IMR-90 (cell line): ENCODE measurements around the gene ZBTB3. TPM values are rescaled to one million over a fixed set of nuclear protein-coding genes. Genes with fewer than 3 reads are reported as not detected.

Experiments used
- ATAC-seq: fragments of 200-7000 bp; cut with Tn5 transposase; 2 replicates; pipeline ENCODE4 v1.9.1; 2020; ENCODE audit warnings: low read depth, mild to moderate bottlenecking, moderate library complexity
- BruUV-seq: library from RNA; stranded (reverse); fragments of 400-500 nt; replicated peaks from 2 replicates; lab custom pipeline; 2021; lab: Mats Ljungman, UMichigan
- CTCF ChIA-PET: fragments of 300-600 bp; formaldehyde crosslinking; extraction: SDS; loops from one replicate; lab custom pipeline; 2021; ENCODE audit warnings: antibody characterized with exemption; lab: Yijun Ruan, JAX
- POLR2A ChIA-PET: fragments of 300-600 bp; sonication (Branson Sonifier 250); formaldehyde crosslinking; loops from one replicate; lab custom pipeline; 2022; ENCODE audit warnings: antibody characterized with exemption; ENCODE audit not compliant: unreplicated experiment; lab: Charles Lee
- DNase-seq: peaks from one replicate; pipeline ENCODE4 v3.0.0; 2013
- H2AFZ ChIP-seq: replicated peaks from 2 replicates; pipeline ENCODE3; 2013; ENCODE audit warnings: low read length, mild to moderate bottlenecking; ENCODE audit not compliant: poor library complexity
- H2AK5ac ChIP-seq: 2 replicates; pipeline ENCODE4 v1.6.1; 2013; ENCODE audit warnings: low read depth, low read length, inconsistent platforms
- H2AK9ac ChIP-seq: replicated peaks from 2 replicates; pipeline ENCODE3; 2013; ENCODE audit warnings: mild to moderate bottlenecking, low read depth, low read length, moderate library complexity; ENCODE audit not compliant: poor library complexity
- H2BK120ac ChIP-seq: 2 replicates; pipeline ENCODE4 v1.6.1; 2013; ENCODE audit warnings: low read depth, low read length, inconsistent platforms
- H2BK15ac ChIP-seq: 3 replicates; pipeline ENCODE4 v1.6.1; 2013; ENCODE audit warnings: low read depth, low read length, inconsistent platforms
- H2BK20ac ChIP-seq: 2 replicates; pipeline ENCODE4 v1.6.1; 2013; ENCODE audit warnings: low read depth, mild to moderate bottlenecking, inconsistent platforms, low read length, moderate library complexity
- H2BK5ac ChIP-seq: 2 replicates; pipeline ENCODE4 v1.6.1; 2013; ENCODE audit warnings: mild to moderate bottlenecking, low read depth, low read length, inconsistent platforms; ENCODE audit not compliant: poor library complexity, severe bottlenecking
- H3K14ac ChIP-seq: replicated peaks from 2 replicates; pipeline ENCODE4 v1.6.1; 2013; ENCODE audit warnings: low read depth, low read length, inconsistent platforms
- H3K18ac ChIP-seq: 2 replicates; pipeline ENCODE4 v1.6.1; 2013; ENCODE audit warnings: low read depth, low read length, control low read depth
- H3K23ac ChIP-seq: 2 replicates; pipeline ENCODE4 v1.6.1; 2013; ENCODE audit warnings: low read depth, low read length, inconsistent platforms
- H3K27ac ChIP-seq: 2 replicates; pipeline ENCODE4 v1.5.1; 2013; ENCODE audit warnings: mild to moderate bottlenecking, control low read depth, low read length; ENCODE audit not compliant: insufficient read depth
- H3K27me3 ChIP-seq: 2 replicates; pipeline ENCODE4 v1.6.1; 2013; ENCODE audit warnings: low read length; ENCODE audit not compliant: control insufficient read depth, insufficient read depth
- H3K36me3 ChIP-seq: 2 replicates; pipeline ENCODE4 v1.6.1; 2013; ENCODE audit warnings: low read length, mixed read lengths; ENCODE audit not compliant: control insufficient read depth, insufficient read depth
- H3K4ac ChIP-seq: 2 replicates; pipeline ENCODE4 v1.6.1; 2013; ENCODE audit warnings: low read depth, low read length, inconsistent platforms
- H3K4me1 ChIP-seq: 2 replicates; pipeline ENCODE4 v1.6.1; 2013; ENCODE audit warnings: low read length, mixed read lengths; ENCODE audit not compliant: control insufficient read depth, insufficient read depth
- H3K4me2 ChIP-seq: 2 replicates; pipeline ENCODE4 v1.6.1; 2013; ENCODE audit warnings: low read depth, mild to moderate bottlenecking, control low read depth, low read length, moderate library complexity
- H3K4me3 ChIP-seq: 2 replicates; pipeline ENCODE4 v1.5.1; 2013; ENCODE audit warnings: low read depth, mild to moderate bottlenecking, control low read depth, low read length, moderate library complexity; ENCODE audit not compliant: insufficient read depth
- H3K56ac ChIP-seq: 2 replicates; pipeline ENCODE4 v1.6.1; 2013; ENCODE audit warnings: low read length, inconsistent platforms; ENCODE audit not compliant: insufficient read depth; ENCODE audit errors: extremely low read depth
- H3K79me1 ChIP-seq, 2 experiments: 2 replicates each; pipeline ENCODE4 v1.6.1; 2013; ENCODE audit warnings: low read length in 2 of 2, inconsistent platforms in 1 of 2, low read depth in 1 of 2
- H3K9ac ChIP-seq: 2 replicates; pipeline ENCODE4 v1.6.1; 2013; ENCODE audit warnings: low read depth, low read length, control low read depth
- H3K9me1 ChIP-seq: 2 replicates; pipeline ENCODE4 v1.6.1; 2013; ENCODE audit warnings: low read length, inconsistent platforms; ENCODE audit not compliant: insufficient read depth
- H3K9me3 ChIP-seq: 2 replicates; pipeline ENCODE4 v1.6.1; 2013; ENCODE audit warnings: low read length; ENCODE audit not compliant: control insufficient read depth, insufficient read depth
- H4K20me1 ChIP-seq: 2 replicates; pipeline ENCODE4 v1.6.1; 2013; ENCODE audit warnings: low read length, inconsistent platforms; ENCODE audit not compliant: insufficient read depth
- H4K5ac ChIP-seq: 2 replicates; pipeline ENCODE4 v1.6.1; 2013; ENCODE audit warnings: mild to moderate bottlenecking, low read depth, low read length, control low read depth
- H4K8ac ChIP-seq, 2 experiments: 2 replicates each; pipeline ENCODE4 v1.6.1; 2013; ENCODE audit warnings: low read depth in 2 of 2, low read length in 2 of 2, control low read depth in 1 of 2, inconsistent platforms in 1 of 2
- H4K91ac ChIP-seq: 2 replicates; pipeline ENCODE4 v1.6.1; 2013; ENCODE audit warnings: low read depth, low read length, inconsistent platforms; ENCODE audit not compliant: insufficient read depth
- CEBPB ChIP-seq: IDR thresholded peaks from 2 replicates; pipeline ENCODE4 v1.6.1; 2012; ENCODE audit warnings: low read depth, low read length, improper control_type of control experiment
- CHD1 ChIP-seq: IDR thresholded peaks from 2 replicates; pipeline ENCODE4 v1.6.1; 2012; ENCODE audit warnings: low read depth, low read length, improper control_type of control experiment
- CTCF ChIP-seq: conservative IDR thresholded peaks from 2 replicates; pipeline ENCODE4 v1.5.1; 2012; ENCODE audit warnings: mild to moderate bottlenecking, low read depth, low read length, improper control_type of control experiment
- ELK1 ChIP-seq: fragments of 150-350 bp; IDR thresholded peaks from 2 replicates; pipeline ENCODE4 v1.6.1; 2016; ENCODE audit warnings: low read depth, mild to moderate bottlenecking, low read length, moderate library complexity, borderline replicate concordance
- MAZ ChIP-seq: IDR thresholded peaks from 2 replicates; pipeline ENCODE4 v1.6.1; 2012; ENCODE audit warnings: low read depth, mild to moderate bottlenecking, low read length, improper control_type of control experiment, moderate library complexity, borderline replicate concordance
- MXI1 ChIP-seq: IDR thresholded peaks from 2 replicates; pipeline ENCODE4 v1.6.1; 2012; ENCODE audit warnings: low read depth, mild to moderate bottlenecking, low read length, moderate library complexity, borderline replicate concordance
- POLR2A ChIP-seq: IDR thresholded peaks from 2 replicates; pipeline ENCODE4 v1.6.1; 2012; ENCODE audit warnings: mild to moderate bottlenecking, low read depth, low read length
- RAD21 ChIP-seq: IDR thresholded peaks from 2 replicates; pipeline ENCODE4 v1.6.1; 2012; ENCODE audit warnings: low read length, improper control_type of control experiment
- RCOR1 ChIP-seq: IDR thresholded peaks from 2 replicates; pipeline ENCODE4 v1.6.1; 2012; ENCODE audit warnings: mild to moderate bottlenecking, low read length, improper control_type of control experiment; ENCODE audit not compliant: insufficient replicate concordance
- WGBS, 2 experiments: methylation state at CpG; one replicate each; pipeline versions ENCODE4 v1.1.5 to v1.1.7; 2013; ENCODE audit warnings: missing lambda C conversion rate in 2 of 2; ENCODE audit not compliant: insufficient read length in 1 of 2; ENCODE audit errors: extremely low coverage in 2 of 2; 5-methylcytosine and 5-hydroxymethylcytosine counted together
- dilution Hi-C: fragments of 300-500 bp; cut with HindIII; formaldehyde crosslinking; loops from one replicate; pipeline ENCODE4 v1.14.3; 2018; ENCODE audit warnings: low sequenced_read_pairs; ENCODE audit not compliant: unreplicated experiment
- in situ Hi-C: fragments of 300-500 bp; cut with MboI; formaldehyde crosslinking; loops from 3 replicates; pipeline ENCODE4 v1.14.3; 2019; ENCODE audit warnings: low sequenced_read_pairs, inconsistent platforms, mixed read lengths
- intact Hi-C: fragments of 100-400 bp; cut with micrococcal nuclease; formaldehyde crosslinking; loops from 2 replicates; pipeline ENCODE4 v1.10.0; 2022
- polyA plus RNA-seq, 3 experiments: library from polyadenylated mRNA; depleted of rRNA; stranded (reverse); fragments of >200 nt; gene quantifications; 2 replicates each; pipeline ENCODE4 v1.2.3, GENCODE V29; 2012; ENCODE audit warnings: low replicate concordance in 1 of 3
- total RNA-seq: library from RNA; depleted of rRNA; stranded (reverse); fragments of >200 nt; gene quantifications from 2 replicates; pipeline ENCODE4 v1.2.3, GENCODE V29; 2012

ZBTB3 gene
- total and polyA plus RNA-seq, 2 of the 4 experiments (the other 2 are of a cell fraction) = 3.4 to 8.1 TPM

- Histone ChIP-seq H3K4me1 (peaks cover 12% of the 10 kb centered on the region), H3K4me3 (peak within 1 kb of the TSS; percentile 93), H4K91ac (peak within 1 kb of the TSS; percentile 89), H3K27ac (peak within 1 kb of the TSS; percentile 90), H2AFZ (peak within 1 kb of the TSS; percentile 95), H2AK9ac (peak within 1 kb of the TSS; percentile 88), H3K27me3 (no peaks in the 10 kb centered on the region), H4K8ac (peak within 1 kb of the TSS; percentile 89 to 94), H3K23ac (peak within 1 kb of the TSS; percentile 87), H2BK20ac (no peak within 1 kb of the TSS), H4K20me1 (peaks cover 7% of the 10 kb centered on the region), H3K9ac (peak within 1 kb of the TSS; percentile 89), H2BK120ac (peak within 1 kb of the TSS; percentile 11; the same call in 1 of the 2 replicates), H3K4me2 (peak within 1 kb of the TSS; percentile 88), H3K9me1 (no peaks in the 10 kb centered on the region), H3K36me3 (peaks cover 52% of the 10 kb centered on the region), H2BK5ac (peak within 1 kb of the TSS; percentile 84), H2BK15ac (no peak within 1 kb of the TSS), H2AK5ac (peak within 1 kb of the TSS; percentile 95), H3K14ac (peak within 1 kb of the TSS; percentile 83), H3K9me3 (no peaks in the 10 kb centered on the region), H4K5ac (peak within 1 kb of the TSS; percentile 77), H3K56ac (no peak within 1 kb of the TSS), H3K18ac (peak within 1 kb of the TSS; percentile 36), H3K79me1 (peaks cover 12 to 49% of the 10 kb centered on the region in 2 experiments), H3K4ac (peak within 1 kb of the TSS; percentile 88)
- no peak for TF ChIP-seq RAD21
- peak; percentile 64 for TF ChIP-seq POLR2A
- TF ChIP-seq ELK1 = no peak
- peak; percentile 81; the same call in 1 of the 2 replicates for TF ChIP-seq MXI1
- peak; percentile 92; the same call in 1 of the 2 replicates for TF ChIP-seq MAZ
- no peak for TF ChIP-seq RCOR1
- peak; percentile 37; the same call in 1 of the 2 replicates for TF ChIP-seq CHD1
- 0 out of 2 replicates have a peak, but pooled peaks have one; percentile 10 for TF ChIP-seq CTCF
- no peak for TF ChIP-seq CEBPB
- POLR2A ChIA-PET = interaction anchor here (1.0 kb wide), 1 partner anchor 10 kb away, joined by 3 read pairs; no protein-coding TSS in a partner anchor
- dilution Hi-C loops (no loop called here), intact Hi-C loops (loop anchor here (2.0 kb wide), 1 partner anchor 13 kb away; the partner anchor contains the start of gene NXF1), in situ Hi-C loops (no loop called here)
- peak; percentile 72 for DNase-seq
- CTCF ChIA-PET = no interaction called here
- WGBS, 2 experiments = 2% methylated on average over 18 of the region's 58 CpGs; no CpG with 5 or more reads in 1 of the 2 experiments
- peak; percentile 86 for ATAC-seq
- BruUV-seq = no TSS peak
These were observed 37.7 kb upstream of the ZBTB3 start, which contains the start of gene TMEM223 for GRCh38 chr11:62791501-62792201. Gene TMEM223, minus strand, starts transcription at chr11:62792006. Its CDS starts 12 bp downstream, at chr11:62791994.
